ENCODE data around the gene STPG3.
"Not testable (repeated sequence)": the region's sequence is repeated elsewhere in the genome, so short reads cannot be mapped to it uniquely, and the experiment has no call there.

STPG3 gene

GRCh38 chr9:137232510-137232909 is 18.6 kb upstream of the STPG3 start:
- in situ Hi-C loops (cut with MboI; ENCODE audit: low sequenced_read_pairs): loop anchor here (5.0 kb wide), 1 partner anchor 110 kb away; no protein-coding TSS in a partner anchor

DNA sequence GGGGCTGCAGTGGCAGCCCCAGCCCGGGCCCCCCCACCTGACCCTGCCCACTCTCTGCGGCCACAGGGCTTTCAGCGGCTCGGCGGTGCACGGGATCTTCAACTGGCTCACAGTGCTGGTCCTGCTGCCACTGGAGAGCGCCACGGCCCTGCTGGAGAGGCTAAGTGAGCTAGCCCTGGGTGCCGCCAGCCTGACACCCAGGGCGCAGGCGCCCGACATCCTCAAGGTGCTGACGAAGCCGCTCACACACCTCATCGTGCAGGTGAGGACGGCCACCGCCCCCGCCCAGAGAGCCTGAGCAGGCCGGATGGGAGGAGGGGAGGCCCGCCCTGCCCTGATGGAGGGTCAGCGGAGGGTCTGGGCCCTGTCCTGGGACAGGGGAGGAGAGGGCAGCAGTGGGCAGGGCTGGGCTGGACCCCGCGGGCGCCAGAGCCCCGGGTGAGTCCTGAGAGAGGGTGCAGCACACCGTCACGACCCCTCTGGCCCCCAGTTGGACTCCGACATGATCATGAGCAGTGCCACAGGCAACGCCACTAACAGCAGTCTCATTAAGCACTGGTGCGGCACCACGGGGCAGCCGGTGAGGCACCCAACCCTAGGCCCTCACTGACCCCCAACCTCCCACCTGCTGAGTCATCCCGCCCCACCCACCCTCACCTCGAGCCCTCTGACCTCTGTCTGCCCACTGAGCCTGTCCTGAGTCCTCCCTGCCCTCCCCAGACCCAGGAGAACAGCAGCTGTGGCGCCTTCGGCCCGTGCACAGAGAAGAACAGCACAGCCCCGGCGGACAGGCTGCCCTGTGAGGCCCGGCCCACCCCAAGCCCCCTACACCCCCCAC is 17.7 kb upstream of the STPG3 start:
- in situ Hi-C loops (cut with MboI; ENCODE audit: low sequenced_read_pairs): loop anchor here (5.0 kb wide), 1 partner anchor 111 kb away; no protein-coding TSS in a partner anchor

DNA sequence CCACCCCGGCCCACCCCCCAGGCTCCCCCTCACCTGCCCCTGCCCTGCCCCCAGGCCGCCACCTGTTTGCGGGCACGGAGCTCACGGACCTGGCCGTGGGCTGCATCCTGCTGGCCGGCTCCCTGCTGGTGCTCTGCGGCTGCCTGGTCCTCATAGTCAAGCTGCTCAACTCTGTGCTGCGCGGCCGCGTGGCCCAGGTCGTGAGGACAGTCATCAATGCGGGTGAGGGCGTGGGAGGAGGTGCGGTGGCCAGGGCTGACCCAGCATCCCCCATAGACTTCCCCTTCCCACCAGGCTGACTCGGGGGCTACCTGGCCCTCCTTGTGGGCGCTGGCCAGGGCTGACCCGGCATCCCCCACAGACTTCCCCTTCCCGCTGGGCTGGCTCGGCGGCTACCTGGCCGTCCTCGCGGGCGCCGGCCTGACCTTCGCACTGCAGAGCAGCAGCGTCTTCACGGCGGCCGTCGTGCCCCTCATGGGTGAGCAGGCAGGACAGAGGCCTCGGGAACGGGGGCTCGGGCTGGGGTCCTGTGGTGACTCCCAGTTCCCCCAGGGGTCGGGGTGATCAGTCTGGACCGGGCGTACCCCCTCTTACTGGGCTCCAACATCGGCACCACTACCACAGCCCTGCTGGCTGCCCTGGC is 16.9 kb upstream of the STPG3 start:
- in situ Hi-C loops (cut with MboI; ENCODE audit: low sequenced_read_pairs): loop anchor here (5.0 kb wide), 1 partner anchor 112 kb away; no protein-coding TSS in a partner anchor

- in situ Hi-C loops (cut with MboI; ENCODE audit: low sequenced_read_pairs): loop anchor here (5.0 kb wide), 1 partner anchor 113 kb away; no protein-coding TSS in a partner anchor
Measured at GRCh38 chr9:137234758-137235423, 16.2 kb upstream of the STPG3 start.

GRCh38 chr9:137235424-137236237 is 15.5 kb upstream of the STPG3 start:
- in situ Hi-C loops (cut with MboI; ENCODE audit: low sequenced_read_pairs): no loop called here

DNA sequence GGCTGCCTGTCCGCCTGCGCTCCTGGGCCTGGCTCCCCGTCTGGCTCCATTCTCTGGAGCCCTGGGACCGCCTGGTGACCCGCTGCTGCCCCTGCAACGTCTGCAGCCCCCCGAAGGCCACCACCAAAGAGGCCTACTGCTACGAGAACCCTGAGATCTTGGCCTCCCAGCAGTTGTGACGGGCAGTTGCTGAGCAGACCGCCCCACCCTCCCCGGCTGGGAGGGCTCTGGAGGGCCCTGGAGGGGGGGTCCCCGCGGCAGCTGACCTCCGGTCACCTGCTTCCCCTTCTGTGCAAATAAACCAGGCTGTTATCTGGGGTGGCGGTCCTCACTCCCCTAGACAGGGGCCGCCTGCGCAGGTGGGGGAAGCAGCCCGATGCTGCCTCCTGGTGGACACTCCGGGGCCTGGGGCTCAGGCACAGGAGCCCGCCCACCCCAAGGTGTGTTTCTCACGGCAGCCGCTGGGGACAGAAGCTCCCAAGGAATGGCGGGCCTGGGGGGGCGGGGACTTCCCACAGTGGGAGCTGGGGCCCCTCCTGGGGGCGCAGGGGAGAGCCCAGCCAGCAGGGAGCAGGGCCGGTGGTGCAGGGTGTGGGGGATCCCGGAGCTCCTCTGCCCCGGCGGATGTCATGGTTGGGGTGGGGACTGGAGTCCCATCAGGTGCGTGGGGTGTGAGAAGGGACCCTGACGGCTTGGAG is 14.7 kb upstream of the STPG3 start:
- in situ Hi-C loops (cut with MboI; ENCODE audit: low sequenced_read_pairs): no loop called here

GRCh38 chr9:137236936-137237421 is 14.1 kb upstream of the STPG3 start:
- in situ Hi-C loops (cut with MboI; ENCODE audit: low sequenced_read_pairs): no loop called here

GRCh38 chr9:137237759-137238726 is 13.0 kb upstream of the STPG3 start:
- in situ Hi-C loops (cut with MboI; ENCODE audit: low sequenced_read_pairs): no loop called here

- in situ Hi-C loops (cut with MboI; ENCODE audit: low sequenced_read_pairs): not testable (repeated sequence)
Measured at GRCh38 chr9:137239541-137240200, 11.4 kb upstream of the STPG3 start.

DNA sequence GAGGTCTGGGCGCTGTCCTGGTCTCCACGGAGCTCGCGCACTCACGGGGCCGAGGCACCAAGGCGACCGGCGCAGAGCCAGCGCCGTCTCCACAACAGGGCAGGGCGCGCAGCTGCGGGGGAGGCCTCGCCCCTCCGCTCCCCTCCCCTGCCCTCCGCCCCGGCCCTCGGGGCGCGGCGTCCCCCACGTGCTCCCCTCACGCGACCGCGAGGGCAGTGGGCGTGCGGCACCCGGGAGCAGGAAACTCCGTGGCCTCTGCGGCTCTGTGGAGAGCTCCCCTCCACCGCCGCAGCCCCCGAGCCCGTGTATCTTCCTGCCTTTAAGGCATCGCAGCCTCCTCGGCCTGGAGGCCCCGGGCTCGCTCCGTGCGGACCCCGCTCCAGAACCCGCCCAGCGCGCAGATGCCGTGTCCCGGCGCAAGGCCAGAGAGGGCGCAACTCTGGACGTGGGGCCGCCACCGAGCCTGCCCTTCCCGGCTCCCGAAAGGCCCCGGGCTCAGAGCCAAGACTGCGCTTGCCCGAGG is 10.7 kb upstream of the STPG3 start:
- in situ Hi-C loops (cut with MboI; ENCODE audit: low sequenced_read_pairs): no loop called here

- in situ Hi-C loops (cut with MboI; ENCODE audit: low sequenced_read_pairs): no loop called here
Measured at GRCh38 chr9:137240841-137241489, 10.1 kb upstream of the STPG3 start, which contains the start of gene TUBB4B. TSS of gene TUBB4B (plus strand) at chr9:137241287. CDS start at chr9:137241361, 74 bp downstream.

- in situ Hi-C loops (cut with MboI; ENCODE audit: low sequenced_read_pairs): no loop called here
Measured at GRCh38 chr9:137241490-137242268, 9.4 kb upstream of the STPG3 start.

GRCh38 chr9:137242269-137243203 is 8.6 kb upstream of the STPG3 start:
- in situ Hi-C loops (cut with MboI; ENCODE audit: low sequenced_read_pairs): no loop called here

DNA sequence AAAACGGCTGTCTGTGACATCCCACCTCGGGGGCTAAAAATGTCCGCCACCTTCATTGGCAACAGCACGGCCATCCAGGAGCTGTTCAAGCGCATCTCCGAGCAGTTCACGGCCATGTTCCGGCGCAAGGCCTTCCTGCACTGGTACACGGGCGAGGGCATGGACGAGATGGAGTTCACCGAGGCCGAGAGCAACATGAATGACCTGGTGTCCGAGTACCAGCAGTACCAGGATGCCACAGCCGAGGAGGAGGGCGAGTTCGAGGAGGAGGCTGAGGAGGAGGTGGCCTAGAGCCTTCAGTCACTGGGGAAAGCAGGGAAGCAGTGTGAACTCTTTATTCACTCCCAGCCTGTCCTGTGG is 7.8 kb upstream of the STPG3 start:
- in situ Hi-C loops (cut with MboI; ENCODE audit: low sequenced_read_pairs): not testable (repeated sequence)

- in situ Hi-C loops (cut with MboI; ENCODE audit: low sequenced_read_pairs): no loop called here
Measured at GRCh38 chr9:137243626-137244485, 7.2 kb upstream of the STPG3 start.

All from HL-60/S4 treated with retinoic acid at 250 ng/mL for 4 days and 3 days (cell line).